ENCODE measurements around the gene RARS2. TPM values are rescaled to one million over a fixed set of nuclear protein-coding genes. Genes with fewer than 3 reads are reported as not detected.

RARS2 gene
- total RNA-seq, 1 donor from 2014 or later: 50.3 TPM

DNA sequence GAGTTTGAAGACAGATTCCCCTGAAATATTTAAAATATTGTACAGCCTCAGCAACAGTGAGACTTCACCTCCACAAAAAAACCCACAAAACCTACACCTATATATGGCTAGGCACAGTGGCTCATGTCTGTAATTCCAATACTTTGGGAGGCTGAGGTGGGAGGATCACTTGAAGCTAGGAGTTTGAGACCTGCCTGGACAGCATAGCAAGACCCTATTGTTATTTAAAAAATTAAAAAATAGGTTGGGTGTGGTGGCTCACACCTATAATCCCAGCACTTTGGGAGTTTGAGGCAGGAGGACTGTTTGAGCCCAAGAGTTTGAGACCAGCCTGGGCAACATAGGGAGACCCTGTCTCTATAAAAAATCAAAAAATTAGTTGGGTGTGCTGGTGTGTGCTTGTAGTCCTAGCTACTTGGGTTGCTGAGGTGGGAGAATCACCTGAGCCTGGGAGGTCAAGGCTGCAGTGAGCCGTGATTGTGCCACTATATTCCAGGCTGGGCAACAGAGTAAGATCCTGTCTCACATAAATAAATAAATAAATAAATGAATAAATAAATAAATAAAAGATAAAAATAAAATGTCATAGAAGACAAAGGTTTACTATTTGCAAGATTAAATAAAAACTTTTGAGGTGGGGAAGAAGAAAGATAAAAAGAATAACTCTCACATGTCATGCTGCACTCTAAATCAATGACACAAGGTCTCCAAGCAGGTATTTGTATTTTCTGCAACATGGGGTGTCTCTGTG is 51.1 kb downstream of the RARS2 start:
- no peak overlapping the region for H3K27ac Mint-ChIP-seq
- peaks cover 3% of the 10 kb centered on the region for H3K9me3 Mint-ChIP-seq (ENCODE audit: low read depth)
- H3K36me3 Mint-ChIP-seq (ENCODE audit: insufficient read depth): peaks cover 33% of the 10 kb centered on the region
- no peak overlapping the region for H3K4me3 Mint-ChIP-seq (ENCODE audit: low read depth)
- peaks cover 6% of the 10 kb centered on the region for H3K4me1 Mint-ChIP-seq (ENCODE audit: low read depth)
- no peak for DNase-seq (ENCODE audit: low spot score, unreplicated experiment)
- TF ChIP-seq, protein P1, sequence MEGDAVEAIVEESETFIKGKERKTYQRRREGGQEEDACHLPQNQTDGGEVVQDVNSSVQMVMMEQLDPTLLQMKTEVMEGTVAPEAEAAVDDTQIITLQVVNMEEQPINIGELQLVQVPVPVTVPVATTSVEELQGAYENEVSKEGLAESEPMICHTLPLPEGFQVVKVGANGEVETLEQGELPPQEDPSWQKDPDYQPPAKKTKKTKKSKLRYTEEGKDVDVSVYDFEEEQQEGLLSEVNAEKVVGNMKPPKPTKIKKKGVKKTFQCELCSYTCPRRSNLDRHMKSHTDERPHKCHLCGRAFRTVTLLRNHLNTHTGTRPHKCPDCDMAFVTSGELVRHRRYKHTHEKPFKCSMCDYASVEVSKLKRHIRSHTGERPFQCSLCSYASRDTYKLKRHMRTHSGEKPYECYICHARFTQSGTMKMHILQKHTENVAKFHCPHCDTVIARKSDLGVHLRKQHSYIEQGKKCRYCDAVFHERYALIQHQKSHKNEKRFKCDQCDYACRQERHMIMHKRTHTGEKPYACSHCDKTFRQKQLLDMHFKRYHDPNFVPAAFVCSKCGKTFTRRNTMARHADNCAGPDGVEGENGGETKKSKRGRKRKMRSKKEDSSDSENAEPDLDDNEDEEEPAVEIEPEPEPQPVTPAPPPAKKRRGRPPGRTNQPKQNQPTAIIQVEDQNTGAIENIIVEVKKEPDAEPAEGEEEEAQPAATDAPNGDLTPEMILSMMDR (IDR thresholded peaks at IDR 0.05; ENCODE audit: unreplicated experiment): no peak
- H3K27me3 Mint-ChIP-seq: no peaks in the 10 kb centered on the region

DNA sequence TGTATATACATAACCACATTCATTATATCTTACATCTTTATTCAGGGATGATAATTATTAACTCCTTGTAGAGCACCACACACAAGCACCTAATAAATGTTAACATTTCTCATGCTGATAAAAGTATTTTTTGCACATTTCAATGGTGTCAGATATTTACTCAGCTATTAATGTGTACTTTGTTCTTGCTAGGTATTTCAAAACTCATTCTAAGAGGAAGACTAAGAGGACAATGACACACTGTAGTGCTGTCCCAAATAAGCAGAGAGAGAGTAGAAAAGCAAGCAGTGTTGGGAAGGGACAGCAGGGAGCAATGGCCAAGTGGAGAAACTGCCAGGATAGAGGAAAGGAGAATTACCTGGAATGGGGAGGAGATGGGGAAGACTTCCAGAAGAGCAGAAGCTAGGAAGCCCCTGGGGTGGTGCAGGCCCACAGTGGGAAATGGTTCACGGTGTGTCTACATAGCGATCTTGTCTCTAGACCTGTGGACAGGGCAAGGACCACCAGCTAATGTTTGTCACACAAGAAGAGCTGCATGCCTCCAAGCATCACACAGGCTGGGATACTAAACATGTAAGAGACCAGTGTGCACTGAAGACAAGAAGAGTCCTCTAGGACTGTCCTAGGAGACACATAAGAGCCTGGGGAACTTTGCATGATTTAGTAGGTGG is 55.3 kb downstream of the RARS2 start:
- Mint-ChIP-seq H3K36me3 (ENCODE audit: insufficient read depth) (peaks cover 13% of the 10 kb centered on the region), H3K4me3 (ENCODE audit: low read depth) (no peak overlapping the region), H3K27ac (peak overlapping the region; percentile 0), H3K9me3 (ENCODE audit: low read depth) (no peaks in the 10 kb centered on the region), H3K27me3 (no peaks in the 10 kb centered on the region), H3K4me1 (ENCODE audit: low read depth) (peaks cover 6% of the 10 kb centered on the region)
- no peak for DNase-seq (ENCODE audit: low spot score, unreplicated experiment)
- TF ChIP-seq, protein P1 (IDR thresholded peaks at IDR 0.05; ENCODE audit: unreplicated experiment): no peak

DNA sequence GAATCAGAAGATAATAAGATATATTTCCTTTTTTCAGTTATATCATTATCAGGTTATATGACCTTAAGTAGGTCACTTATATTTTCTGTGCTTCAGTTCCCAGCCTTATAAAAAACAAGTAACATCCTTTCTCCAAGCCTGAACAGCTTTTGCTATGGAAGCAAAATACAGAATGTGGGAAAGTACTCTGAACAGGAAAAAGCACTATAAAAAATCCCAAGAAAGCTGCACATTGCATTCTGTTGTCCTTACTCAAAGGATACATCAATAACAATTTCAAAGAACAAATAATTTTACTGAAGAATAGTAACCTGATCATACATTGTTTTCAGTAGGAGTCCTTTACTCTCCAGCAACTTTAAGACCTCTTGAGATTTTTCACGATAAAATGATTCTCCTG is 60.6 kb downstream of the RARS2 start:
- H3K27me3 Mint-ChIP-seq: no peaks in the 10 kb centered on the region
- TF ChIP-seq, protein P1 (IDR thresholded peaks at IDR 0.05; ENCODE audit: unreplicated experiment): no peak
- no peaks in the 10 kb centered on the region for H3K9me3 Mint-ChIP-seq (ENCODE audit: low read depth)
- no peak for DNase-seq (ENCODE audit: low spot score, unreplicated experiment)
- peaks cover under 1% of the 10 kb centered on the region for H3K4me1 Mint-ChIP-seq (ENCODE audit: low read depth)
- peaks cover 15% of the 10 kb centered on the region for H3K36me3 Mint-ChIP-seq (ENCODE audit: insufficient read depth)
- H3K4me3 Mint-ChIP-seq (ENCODE audit: low read depth): no peak overlapping the region
- no peak overlapping the region for H3K27ac Mint-ChIP-seq

DNA sequence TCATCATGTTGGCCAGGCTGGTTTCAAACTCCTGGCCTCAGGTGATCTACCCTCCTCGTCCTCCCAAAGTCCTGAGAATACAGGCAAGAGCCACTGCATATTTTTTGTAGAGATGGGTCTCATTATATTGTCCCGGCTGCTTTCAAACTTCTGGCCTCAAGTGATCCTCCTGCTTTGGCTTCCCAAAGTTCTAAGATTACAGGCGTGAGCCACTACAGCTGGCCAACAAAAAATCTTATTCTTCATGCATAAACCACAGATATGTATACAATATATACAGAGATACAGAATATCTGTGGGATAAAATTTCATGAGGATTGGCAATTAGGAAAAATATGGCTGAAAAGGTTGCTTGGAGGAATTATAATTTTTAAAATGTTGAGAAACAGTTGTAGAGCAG is 67.1 kb downstream of the RARS2 start:
- Mint-ChIP-seq H3K27ac (no peak overlapping the region), H3K36me3 (ENCODE audit: insufficient read depth) (peaks cover 22% of the 10 kb centered on the region), H3K4me1 (ENCODE audit: low read depth) (no peaks in the 10 kb centered on the region), H3K27me3 (no peaks in the 10 kb centered on the region), H3K9me3 (ENCODE audit: low read depth) (no peaks in the 10 kb centered on the region), H3K4me3 (ENCODE audit: low read depth) (no peak overlapping the region)
- no peak for DNase-seq (ENCODE audit: low spot score, unreplicated experiment)
- TF ChIP-seq, protein P1 (IDR thresholded peaks at IDR 0.05; ENCODE audit: unreplicated experiment): no peak

DNA sequence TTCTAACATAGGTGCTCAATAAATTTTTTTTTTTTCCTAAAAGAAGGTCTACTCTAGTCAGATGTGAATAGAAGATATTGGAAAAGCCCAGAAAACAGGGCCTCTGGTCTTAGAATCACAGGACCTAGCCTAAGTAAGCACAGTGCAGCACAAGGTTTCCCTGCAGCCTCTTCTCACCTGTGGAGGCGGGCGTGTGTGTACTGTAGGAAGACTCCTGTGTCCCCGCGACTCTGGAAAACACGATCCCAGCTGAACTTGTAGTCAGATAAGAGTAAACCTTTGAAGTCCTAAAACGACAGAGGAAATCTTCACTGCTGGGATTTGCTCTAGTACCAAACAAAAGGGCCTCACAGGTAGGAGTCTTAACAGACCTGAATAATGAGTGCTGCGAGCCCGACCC is 71.3 kb downstream of the RARS2 start:
- Mint-ChIP-seq H3K27ac (no peak overlapping the region), H3K9me3 (ENCODE audit: low read depth) (no peaks in the 10 kb centered on the region), H3K36me3 (ENCODE audit: insufficient read depth) (peaks cover 28% of the 10 kb centered on the region), H3K4me3 (ENCODE audit: low read depth) (no peak overlapping the region), H3K4me1 (ENCODE audit: low read depth) (no peaks in the 10 kb centered on the region), H3K27me3 (no peaks in the 10 kb centered on the region)
- DNase-seq (ENCODE audit: low spot score, unreplicated experiment): no peak
- TF ChIP-seq, protein P1 (IDR thresholded peaks at IDR 0.05; ENCODE audit: unreplicated experiment): no peak

Measured in progenitor cell of endocrine pancreas (in vitro differentiated cells).